DOHH2 (cell line): ENCODE measurements around the gene AKAP17A.
A peak's percentile ranks its signal among the peaks of the same experiment; 100 is the strongest.

Experiments
- H3F3A ChIP-seq: fragments of 200-600 bp; sonication (generic), shearing (Covaris generic); 2 replicates; pipeline ENCODE4 v1.6.0; 2016; ENCODE audit warnings: antibody characterized with exemption, mild to moderate bottlenecking; ENCODE audit not compliant: control insufficient read depth, insufficient read depth
- H3K27ac ChIP-seq: fragments of 200-600 bp; sonication (generic); 2 replicates; pipeline ENCODE4 v1.5.1; 2014; ENCODE audit warnings: low read depth, mild to moderate bottlenecking, low read length, moderate library complexity
- H3K27me3 ChIP-seq: fragments of 200-600 bp; sonication (generic); 2 replicates; pipeline ENCODE4 v1.6.1; 2014; ENCODE audit warnings: mild to moderate bottlenecking, low read length, mixed read lengths; ENCODE audit not compliant: control insufficient read depth
- H3K36me3 ChIP-seq: fragments of 200-600 bp; sonication (generic); 2 replicates; pipeline ENCODE4 v1.6.1; 2014; ENCODE audit warnings: mild to moderate bottlenecking, low read length, moderate library complexity, mixed read lengths; ENCODE audit not compliant: control insufficient read depth
- H3K4me1 ChIP-seq: fragments of 200-600 bp; sonication (generic); 2 replicates; pipeline ENCODE4 v1.6.1; 2014; ENCODE audit warnings: mild to moderate bottlenecking, low read length, mixed read lengths; ENCODE audit not compliant: control insufficient read depth
- H3K4me2 ChIP-seq: fragments of 200-600 bp; sonication (generic); 2 replicates; pipeline ENCODE4 v1.6.0; 2014; ENCODE audit warnings: mild to moderate bottlenecking, low read length, moderate library complexity
- H3K4me3 ChIP-seq: fragments of 200-600 bp; sonication (generic); 2 replicates; pipeline ENCODE4 v1.5.1; 2014; ENCODE audit warnings: mild to moderate bottlenecking, low read length, mixed read lengths
- H3K79me2 ChIP-seq: fragments of 200-600 bp; sonication (generic); 2 replicates; pipeline ENCODE4 v1.6.1; 2014; ENCODE audit warnings: mild to moderate bottlenecking, low read length, mixed read lengths; ENCODE audit not compliant: control insufficient read depth
- H3K9me2 ChIP-seq: fragments of 200-600 bp; sonication (generic); replicated peaks from 2 replicates; pipeline ENCODE4 v1.6.1; 2014; ENCODE audit warnings: mild to moderate bottlenecking, low read length, mixed read lengths; ENCODE audit not compliant: control insufficient read depth
- H3K9me3 ChIP-seq: fragments of 200-600 bp; sonication (generic); 2 replicates; pipeline ENCODE4 v1.6.1; 2014; ENCODE audit warnings: antibody characterized with exemption, low read length, mixed read lengths; ENCODE audit not compliant: control insufficient read depth, insufficient read depth
- H4K20me1 ChIP-seq: fragments of 200-600 bp; sonication (generic); 2 replicates; pipeline ENCODE4 v1.6.0; 2014; ENCODE audit warnings: low read depth, mild to moderate bottlenecking, antibody characterized with exemption, low read length, moderate library complexity; ENCODE audit not compliant: control insufficient read depth, insufficient read depth
- CTCF ChIP-seq: fragments of 200-600 bp; sonication (generic); IDR thresholded peaks from one replicate; pipeline ENCODE4 v1.5.1; 2014; ENCODE audit warnings: antibody characterized with exemption, mild to moderate bottlenecking, low read depth, low read length; ENCODE audit not compliant: poor library complexity, severe bottlenecking
- EZH2phosphoT487 ChIP-seq: fragments of 200-600 bp; sonication (generic); IDR thresholded peaks from 2 replicates; pipeline ENCODE4 v1.6.1; 2017; ENCODE audit warnings: borderline replicate concordance, mild to moderate bottlenecking, antibody characterized with exemption, low read length, moderate library complexity, mixed read lengths

The AKAP17A gene, protein sequence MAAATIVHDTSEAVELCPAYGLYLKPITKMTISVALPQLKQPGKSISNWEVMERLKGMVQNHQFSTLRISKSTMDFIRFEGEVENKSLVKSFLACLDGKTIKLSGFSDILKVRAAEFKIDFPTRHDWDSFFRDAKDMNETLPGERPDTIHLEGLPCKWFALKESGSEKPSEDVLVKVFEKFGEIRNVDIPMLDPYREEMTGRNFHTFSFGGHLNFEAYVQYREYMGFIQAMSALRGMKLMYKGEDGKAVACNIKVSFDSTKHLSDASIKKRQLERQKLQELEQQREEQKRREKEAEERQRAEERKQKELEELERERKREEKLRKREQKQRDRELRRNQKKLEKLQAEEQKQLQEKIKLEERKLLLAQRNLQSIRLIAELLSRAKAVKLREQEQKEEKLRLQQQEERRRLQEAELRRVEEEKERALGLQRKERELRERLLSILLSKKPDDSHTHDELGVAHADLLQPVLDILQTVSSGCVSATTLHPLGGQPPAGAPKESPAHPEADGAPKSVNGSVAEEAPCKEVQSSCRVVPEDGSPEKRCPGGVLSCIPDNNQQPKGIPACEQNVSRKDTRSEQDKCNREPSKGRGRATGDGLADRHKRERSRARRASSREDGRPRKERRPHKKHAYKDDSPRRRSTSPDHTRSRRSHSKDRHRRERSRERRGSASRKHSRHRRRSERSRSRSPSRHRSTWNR

GRCh38 chrX:1591102-1591862, at the start of gene AKAP17A:
Gene AKAP17A (plus strand): TSS chrX:1591604. CDS start chrX:1593463, 1,859 bp downstream.
- peak within 1 kb of the TSS; percentile 95 for H3K4me3 ChIP-seq
- H3K27ac ChIP-seq: peak within 1 kb of the TSS; percentile 82
- peak within 1 kb of the TSS; percentile 94 for H3K4me2 ChIP-seq
- H3K27me3 ChIP-seq: no peaks in the 10 kb centered on the region
- no peaks in the 10 kb centered on the region for H3K9me2 ChIP-seq
- H4K20me1 ChIP-seq: peaks cover 13% of the 10 kb centered on the region
- peaks cover 35% of the 10 kb centered on the region for H3K4me1 ChIP-seq
- H3K36me3 ChIP-seq: peaks cover 42% of the 10 kb centered on the region
- peaks cover 27% of the 10 kb centered on the region for H3F3A ChIP-seq
- no peaks in the 10 kb centered on the region for H3K9me3 ChIP-seq
- H3K79me2 ChIP-seq: peaks cover 48% of the 10 kb centered on the region
- TF ChIP-seq EZH2phosphoT487 (no peak), CTCF (no peak)

DNA sequence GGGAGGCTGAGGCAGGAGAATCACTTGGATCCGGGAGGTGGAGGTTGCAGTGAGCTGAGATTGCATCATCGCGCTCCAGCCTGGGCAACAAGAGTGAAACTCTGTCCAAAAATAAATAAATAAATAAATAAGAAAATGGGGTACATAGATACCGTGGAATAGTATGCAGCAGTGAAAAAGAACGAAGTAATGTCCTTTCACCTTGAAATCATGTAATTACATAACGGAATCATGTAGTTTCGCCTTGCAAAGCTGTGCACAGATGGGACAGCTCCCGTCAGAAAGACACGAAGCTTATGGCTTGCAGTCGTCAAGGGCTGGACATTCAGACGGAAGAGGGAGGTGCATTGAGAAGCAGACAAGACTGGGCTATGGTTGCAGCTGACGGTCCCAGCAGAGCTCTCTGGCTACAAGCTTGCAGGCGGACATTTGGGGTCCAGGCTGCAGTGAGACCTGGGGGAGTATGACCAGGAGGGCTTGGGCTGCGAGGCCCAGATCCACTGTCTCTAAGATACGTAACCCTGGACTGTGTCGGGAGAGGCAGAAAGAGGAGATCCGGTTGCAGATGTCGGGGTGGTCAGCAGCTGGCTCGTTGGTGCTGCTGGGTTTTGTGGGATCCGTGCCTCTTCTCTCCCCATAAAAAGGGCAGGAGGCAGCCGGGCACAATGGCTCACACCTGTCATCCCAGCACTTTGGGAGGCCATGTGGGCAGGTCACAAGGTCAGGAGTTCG, 48.2 kb upstream of the AKAP17A start:
- TF ChIP-seq CTCF (no peak), EZH2phosphoT487 (no peak)
- Histone ChIP-seq H4K20me1 (no peaks in the 10 kb centered on the region), H3K4me1 (peaks cover 39% of the 10 kb centered on the region)

GRCh38 chrX:1545776-1546408, 45.5 kb upstream of the AKAP17A start:
- Histone ChIP-seq H3K27ac (peak overlapping the region; percentile 15), H3K4me2 (peak overlapping the region; percentile 52), H3K36me3 (no peaks in the 10 kb centered on the region), H3K4me3 (no peak overlapping the region), H3F3A (peaks cover 4% of the 10 kb centered on the region), H3K4me1 (peaks cover 36% of the 10 kb centered on the region), H4K20me1 (no peaks in the 10 kb centered on the region), H3K9me3 (no peaks in the 10 kb centered on the region), H3K9me2 (no peaks in the 10 kb centered on the region), H3K27me3 (no peaks in the 10 kb centered on the region), H3K79me2 (no peaks in the 10 kb centered on the region)
- TF ChIP-seq CTCF (no peak), EZH2phosphoT487 (no peak)

More for the DNA sequence above, 48.2 kb upstream of the AKAP17A start:
- Histone ChIP-seq H3F3A (peaks cover 5% of the 10 kb centered on the region), H3K4me2 (no peak overlapping the region), H3K4me3 (no peak overlapping the region), H3K9me3 (no peaks in the 10 kb centered on the region), H3K79me2 (no peaks in the 10 kb centered on the region), H3K9me2 (no peaks in the 10 kb centered on the region), H3K27me3 (no peaks in the 10 kb centered on the region), H3K36me3 (no peaks in the 10 kb centered on the region), H3K27ac (no peak overlapping the region)
